ENCODE data around the gene RNASE12.
"Not testable (repeated sequence)": the region's sequence is repeated elsewhere in the genome, so short reads cannot be mapped to it uniquely, and the experiment has no call there.

The RNASE12 gene

DNA sequence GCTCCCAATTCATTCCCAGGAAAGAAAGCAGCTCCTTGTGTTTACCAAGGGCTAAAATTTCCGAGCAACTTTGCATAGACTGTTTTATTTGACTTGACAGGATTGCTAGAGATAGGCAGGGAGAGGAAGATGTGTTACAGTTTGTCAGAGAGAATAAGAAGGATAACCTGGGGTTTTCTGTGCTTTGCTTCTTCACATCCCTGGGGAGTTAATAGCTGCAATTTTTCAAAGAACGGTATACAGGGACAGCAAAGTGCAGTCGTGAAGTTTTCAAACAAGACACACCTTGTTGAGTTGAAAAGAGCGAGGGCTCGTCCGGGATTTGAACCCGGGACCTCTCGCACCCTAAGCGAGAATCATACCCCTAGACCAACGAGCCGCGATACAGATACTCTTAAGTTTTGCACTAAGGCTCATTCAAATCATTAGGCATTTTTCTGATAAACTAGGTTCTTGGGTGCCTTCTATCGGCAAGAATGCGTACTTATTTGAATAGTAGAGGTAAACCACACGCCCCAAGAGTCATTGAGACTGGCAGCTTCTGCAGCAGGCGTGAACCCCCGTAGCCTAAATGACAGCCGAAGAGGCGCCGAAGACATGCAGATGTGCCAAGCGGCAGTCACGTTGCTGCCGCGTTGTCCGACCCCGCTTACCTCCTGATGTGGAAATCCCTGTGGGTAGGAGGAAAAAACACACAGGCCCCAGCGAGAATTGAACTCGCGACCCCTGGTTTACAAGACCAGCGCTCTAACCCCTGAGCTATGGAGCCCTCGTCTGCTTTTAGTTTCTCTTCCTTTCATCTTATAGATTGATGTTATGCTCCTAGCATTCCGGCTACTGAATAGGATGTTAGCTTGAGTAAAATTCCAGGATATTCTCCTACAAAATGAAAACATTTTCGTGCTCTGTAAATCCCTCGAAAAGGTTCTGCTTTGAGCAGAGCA, 22.2 kb upstream of the RNASE12 start:
- DNase-seq: peak; percentile 90 to 93

DNA sequence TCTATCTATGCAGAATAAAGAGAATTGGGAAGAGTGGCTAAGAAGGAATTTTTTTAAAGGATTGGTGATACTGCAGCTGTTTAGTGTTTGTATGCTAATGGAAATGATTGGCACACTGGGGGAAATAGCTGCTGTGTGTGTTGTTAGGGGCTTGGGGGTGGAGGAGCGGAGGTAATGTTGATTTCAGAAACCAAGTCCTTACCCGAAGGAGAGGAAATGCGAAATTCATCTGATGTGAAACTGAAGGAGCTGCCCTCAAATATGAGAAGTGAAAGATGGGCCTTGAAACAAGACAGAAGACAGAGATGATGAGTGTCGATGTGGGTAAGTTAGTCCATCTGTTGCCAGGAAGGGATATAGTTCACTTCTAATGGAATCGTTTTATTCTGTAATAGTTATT, 21.2 kb upstream of the RNASE12 start:
- no peak for DNase-seq

DNA sequence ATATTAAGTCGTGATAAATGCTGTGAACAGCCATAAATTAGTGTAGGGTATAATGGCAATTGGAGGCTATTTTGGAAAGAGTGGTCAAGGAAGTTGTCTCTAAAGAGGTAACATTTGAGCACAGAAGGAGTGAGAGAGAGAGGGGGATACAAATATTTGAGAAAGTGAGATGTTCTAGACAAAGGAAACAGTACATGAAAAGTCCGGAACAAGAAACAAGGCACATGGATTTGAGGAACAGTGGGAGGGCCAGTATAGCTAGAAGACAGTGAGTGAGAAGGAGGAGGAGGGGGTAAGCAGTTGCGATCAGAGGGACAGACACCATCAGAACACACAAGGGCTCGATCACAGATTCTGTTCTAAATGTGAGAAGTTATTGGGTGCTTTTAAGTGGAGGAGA, 20.1 kb upstream of the RNASE12 start:
- DNase-seq: no peak

DNA sequence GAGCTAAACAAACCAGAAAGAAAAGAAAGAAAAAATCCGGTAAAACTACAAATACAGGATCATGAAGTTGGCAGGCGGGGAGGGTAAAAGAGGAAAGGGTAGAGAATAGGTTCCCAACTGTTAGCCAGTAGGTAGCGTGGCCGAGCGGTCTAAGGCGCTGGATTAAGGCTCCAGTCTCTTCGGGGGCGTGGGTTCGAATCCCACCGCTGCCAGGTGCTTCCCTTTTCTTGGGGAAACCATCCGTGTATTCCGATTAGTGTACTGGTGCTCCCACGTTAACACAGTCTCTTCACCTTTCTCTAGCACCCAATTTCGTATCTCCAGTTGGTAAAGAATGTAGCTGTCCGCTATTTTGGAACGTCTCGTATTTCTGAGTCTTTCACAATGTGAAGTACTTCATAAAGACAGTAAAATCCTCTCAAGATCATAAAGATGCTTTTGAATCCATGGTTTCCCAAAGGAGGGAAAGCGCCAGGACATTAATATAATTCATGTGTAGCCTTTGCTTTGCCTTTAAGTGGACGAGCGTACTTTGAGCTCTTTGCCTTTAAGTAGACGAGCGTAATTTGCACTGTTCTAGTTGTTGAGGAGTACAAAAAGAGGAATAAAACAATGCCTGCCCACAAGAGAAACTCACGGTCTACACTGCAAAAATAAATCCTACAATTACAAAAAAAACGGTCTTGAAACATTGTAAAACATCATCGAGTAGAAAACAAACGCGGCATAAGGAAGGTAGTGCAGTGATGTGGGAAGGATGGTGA, 19.0 kb upstream of the RNASE12 start:
- peak; percentile 83 to 85 for DNase-seq

DNA sequence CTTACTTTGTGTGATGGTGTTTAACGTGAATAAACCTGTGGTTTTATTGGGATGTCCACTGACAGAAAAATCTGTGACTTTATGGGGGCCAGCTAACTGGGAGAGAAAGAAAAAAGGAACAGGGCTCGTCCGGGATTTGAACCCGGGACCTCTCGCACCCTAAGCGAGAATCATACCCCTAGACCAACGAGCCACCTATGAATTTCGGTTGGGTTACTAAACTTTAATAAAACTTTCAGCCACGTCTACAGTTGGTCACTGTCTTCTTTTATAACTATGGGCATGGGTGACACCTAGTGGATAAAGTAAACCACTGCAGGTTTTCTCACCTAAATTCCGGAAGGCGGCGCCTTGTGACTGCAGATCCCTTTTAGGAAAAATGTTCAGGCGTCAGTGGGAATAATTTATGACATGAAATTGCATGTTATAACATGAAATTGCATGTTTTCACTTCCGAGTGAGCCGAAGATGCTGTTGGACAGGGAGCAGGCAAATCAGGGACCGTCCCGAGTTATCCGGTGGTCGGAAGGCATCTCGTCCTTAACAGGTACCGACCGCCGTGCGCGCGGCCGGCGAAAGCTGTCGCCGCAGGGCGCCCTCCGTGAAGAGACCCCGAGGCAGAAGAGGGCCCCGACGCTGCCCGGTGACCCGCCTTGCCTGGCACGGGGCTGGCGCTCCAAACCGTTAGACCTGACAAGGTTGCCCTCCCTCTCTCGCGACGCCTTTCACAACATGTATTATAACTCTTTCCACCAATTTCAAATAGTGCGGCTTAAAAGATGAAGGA, 18.2 kb upstream of the RNASE12 start:
- DNase-seq: peak; percentile 78 to 88

DNA sequence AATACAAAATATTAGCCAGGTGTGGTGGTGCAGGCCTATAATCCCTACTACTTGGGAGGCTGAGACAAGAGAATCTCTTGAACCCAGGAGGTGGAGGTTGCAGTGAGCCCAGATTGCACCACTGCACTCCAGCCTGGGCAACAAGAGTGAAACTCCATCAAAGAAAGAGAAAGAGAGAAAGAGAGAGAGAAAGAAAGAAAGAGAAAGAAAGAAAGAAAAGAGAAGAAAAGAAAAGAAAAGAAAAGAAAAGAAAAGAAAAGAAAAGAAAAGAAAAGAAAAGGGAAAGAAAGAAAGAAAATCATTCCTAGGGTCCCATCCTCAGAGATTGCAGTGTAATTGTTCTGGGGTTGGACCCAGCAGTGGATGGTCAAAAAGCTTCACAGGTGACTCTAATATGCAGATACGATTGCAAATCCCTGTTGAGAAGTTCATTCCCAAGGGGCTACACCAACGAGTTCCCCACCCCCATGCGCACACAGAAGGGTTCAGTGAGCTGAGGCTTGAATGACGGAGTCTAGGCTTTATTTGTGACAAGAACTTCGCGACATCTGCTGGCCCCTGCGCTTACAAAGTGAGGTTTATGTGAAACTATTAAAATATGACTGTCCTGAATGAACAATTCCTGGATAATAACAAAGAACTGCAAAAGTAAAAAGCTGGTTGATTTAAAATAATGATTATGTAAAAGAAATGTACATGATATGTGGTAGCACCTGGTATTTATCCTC, 17.4 kb upstream of the RNASE12 start:
- DNase-seq: no peak

DNA sequence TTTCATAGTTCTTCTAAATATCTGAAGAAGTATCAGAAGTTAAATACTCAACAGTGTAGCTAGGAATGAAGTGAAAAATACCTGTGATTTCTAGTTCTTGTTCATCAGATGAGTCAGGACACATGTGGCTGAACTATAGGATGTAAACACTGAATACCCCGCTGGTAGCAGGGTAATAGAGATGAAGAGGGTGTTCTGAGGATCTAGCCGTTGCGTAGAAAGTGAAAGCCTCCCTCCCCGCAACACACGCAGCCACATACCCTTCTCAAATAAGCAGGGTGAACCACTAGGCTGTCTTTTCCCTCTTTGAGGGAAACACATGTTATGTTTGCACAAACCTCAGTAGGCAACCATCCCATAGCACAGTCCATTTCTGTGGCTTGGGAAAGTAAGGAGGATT, 16.4 kb upstream of the RNASE12 start:
- DNase-seq: no peak

DNA sequence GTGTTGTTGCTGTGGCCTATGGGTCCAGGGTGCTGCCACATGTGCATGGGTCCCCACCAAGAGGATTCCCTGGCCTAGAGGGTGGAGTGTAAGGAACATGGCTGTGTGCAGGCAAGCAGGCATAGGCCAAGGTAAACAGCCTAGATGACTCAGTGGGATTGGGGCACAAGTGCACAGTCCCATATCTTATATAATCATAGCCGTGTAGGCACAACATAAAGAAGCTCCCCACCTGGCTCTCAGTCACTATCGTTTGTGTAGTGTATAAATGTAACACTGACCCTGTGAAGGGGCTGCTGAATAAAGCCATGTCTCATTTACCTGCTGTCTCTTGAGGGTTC, 15.7 kb upstream of the RNASE12 start:
- no peak for DNase-seq

DNA sequence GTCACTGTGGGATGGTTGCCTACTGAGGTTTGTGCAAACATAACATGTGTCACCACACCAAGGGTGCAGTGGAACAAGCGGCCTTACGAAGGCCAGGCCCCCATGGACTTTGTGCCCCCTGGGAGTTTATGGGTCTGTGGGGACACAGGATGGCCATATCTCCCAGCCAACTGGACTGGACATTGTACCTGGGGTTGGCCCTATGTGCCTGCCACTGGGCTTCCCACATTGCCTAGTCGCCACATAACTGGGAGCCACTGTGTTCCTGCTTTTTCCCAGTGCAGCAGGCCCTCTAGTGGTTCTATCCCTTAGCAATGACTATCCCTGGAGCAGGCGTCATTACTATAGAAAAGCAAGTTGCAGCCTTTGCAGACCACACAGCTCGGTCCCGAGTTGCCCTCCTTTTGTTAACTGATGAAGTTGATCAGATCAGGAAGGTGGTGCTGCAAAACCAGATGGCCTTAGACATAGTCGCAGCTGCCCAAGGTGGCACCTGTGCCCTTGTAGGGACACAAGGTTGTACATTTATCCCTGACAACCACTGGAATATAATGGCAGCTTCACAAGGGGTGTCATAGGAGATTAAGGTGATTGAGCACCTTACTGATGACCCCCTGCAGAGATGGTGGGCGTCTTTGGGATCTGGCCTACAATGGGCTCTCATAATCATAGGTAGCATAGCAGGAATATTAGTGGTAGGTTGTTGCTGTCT, 15.2 kb upstream of the RNASE12 start:
- no peak for DNase-seq

DNA sequence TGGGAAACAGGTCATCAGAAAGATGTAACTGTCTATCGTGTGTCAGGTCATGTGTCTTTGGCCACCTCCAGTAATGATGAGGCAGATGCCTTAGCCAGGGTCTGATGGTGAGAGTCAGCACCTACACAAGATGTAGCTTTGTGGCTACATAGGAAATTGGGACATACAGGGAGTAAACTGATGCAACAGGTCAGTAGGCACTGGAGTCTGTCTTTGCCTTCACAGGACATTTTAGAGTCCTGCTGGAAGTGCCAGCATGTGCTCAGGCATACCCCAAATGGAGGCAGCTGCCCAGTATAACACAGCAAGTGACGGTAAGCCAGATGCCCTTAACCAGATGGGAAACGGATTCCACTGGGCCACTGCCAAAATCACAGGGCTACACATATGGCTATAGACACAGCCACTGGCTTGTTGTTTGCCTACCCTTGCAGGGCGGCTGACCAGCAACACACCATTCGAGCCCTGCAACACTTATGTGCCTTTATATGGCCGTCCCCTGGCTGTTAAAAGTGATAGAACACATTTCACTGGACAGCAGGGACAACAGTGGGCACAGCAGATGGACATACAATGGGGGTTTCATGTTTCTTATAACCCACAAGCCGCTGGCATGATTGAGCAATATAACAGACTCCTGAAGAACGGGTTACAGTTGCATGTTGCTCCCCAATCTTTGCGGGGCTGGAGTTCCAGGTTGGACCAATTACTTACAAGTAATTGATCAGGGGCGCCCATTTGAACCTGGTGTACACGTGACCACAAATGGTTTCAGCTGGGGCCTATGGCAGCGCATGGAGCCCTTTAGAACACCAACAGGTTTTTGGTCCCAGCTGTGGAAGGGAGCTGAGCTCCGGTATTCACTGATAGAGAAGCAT, 12.9 kb upstream of the RNASE12 start:
- DNase-seq: no peak

DNA sequence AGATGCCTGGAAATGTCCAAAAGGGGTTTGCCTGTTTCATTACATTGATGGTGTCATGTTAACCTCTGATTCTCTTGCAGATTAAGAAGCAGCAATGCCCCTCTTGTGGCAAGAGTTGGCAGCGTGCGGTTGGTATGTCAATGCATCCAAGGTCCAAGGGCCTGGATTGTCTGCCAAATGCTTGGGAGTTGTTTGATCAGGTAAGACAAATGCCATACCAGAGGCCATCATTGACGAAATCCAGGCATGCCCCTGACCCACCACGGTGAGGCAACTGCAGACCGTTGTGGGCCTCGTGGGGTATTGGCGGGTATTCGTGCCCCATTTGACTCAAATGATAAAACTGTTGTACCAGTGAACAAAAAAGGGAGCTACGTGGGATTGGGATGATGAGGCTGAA, 11.4 kb upstream of the RNASE12 start:
- DNase-seq: no peak

DNA sequence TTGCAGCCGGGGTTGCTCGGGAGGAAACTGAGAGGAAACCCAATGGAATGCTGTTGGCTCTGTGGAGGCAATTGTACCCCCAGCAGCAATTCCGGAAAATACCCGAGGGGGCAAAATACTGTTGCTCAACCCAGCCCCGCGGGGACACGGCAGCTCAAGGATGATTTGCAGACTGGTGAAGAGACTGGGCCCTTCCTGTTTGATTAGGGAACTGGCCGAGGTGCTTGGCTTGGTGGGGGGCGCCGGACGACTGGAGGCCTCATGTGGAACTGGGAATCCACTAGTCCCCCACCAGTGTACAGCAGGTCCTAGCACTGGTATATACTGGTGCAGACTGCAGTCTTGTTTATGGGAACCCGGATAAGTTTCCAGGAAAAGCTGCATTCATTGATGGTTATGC, 10.3 kb upstream of the RNASE12 start:
- DNase-seq: no peak

DNA sequence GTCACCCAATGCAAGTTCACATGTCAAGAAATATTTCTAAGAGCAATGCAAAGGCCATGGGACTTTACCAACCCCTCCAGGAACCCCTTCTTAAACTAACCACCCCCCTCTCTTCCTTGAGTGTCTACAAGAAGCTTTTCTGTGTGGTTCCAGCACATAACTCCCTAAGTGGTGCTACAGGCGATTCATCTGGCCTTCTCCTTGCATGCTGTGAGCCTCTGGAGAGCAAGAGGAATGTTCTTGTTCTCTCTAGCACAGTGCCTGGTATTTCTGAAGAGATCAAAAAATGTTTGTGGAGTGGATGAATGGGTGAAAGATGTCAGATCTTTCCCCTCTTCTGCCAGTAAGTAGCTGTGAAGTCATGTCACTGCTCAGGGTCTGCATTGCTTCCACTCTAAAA, 5.9 kb upstream of the RNASE12 start:
- DNase-seq: no peak

DNA sequence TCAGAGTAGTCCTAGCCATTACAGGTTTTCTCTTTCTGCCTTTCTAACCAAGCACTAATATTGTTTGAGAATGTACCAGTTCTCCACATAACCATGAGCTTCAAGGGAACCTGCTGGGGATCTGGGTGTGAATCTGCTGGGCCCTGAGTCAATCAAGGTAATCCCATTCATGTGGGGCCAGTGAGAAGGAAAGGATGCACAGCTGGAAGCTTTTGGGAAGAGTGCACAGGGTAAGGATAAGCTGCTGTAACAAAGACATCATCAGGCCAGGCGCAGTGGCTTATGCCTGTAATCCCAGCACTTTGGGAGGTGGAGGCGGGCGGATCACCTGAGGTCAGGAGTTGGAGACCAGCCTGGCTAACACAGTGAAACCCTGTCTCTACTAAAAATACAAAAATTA, 4.5 kb upstream of the RNASE12 start:
- not testable (repeated sequence) for DNase-seq

DNA sequence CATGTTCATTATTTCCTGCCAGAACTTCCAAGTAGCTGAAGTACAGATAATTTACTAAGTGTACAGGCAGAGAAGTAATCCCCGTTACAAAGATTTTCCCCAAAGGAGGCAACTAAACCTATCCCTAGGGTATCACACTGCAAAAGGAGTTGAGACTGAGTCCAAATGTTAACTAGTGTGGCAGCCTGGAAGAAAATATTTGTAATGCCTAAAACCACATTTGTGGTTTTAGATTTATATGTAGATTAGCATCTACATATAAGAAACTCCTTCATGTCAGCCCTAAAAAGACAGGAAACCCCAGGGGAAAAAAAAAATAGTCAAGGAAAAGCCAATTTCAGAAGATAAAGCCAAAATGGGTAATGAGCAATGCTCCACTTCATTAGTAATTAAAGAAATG, 1.4 kb upstream of the RNASE12 start:
- DNase-seq: no peak

DNA sequence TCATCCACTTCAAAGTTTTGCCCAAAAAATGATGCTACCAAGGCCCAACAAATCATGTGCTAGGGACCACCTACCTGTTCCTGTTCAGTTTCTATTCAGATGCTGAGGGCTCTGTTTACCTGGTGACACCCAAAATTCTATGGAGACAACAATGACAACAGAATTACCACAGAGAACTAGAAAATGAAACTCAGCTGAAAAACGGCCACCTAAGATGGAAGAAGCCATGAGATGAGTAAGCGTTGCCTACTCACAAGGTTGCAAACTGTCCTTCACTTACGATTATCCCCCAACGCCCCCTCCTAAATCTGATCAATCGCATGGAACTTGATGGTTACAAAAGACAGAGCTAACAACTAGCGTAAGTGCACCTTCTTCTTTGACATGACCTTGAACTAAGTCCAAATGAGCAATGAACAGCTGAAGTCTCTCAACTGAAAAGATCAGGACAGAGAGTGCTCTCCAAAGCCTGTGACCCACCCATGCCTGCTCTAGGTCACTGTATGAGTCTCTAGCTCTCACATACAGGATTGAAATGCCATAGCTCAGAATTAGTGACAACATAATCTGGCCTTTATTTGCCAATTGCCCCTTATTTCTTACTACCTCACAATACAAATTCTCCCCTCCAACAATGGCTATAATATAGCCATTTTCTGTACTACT, 3.6 kb downstream of the RNASE12 start, which contains the start of gene RNASE11:
Gene RNASE11 (minus strand): TSS at position 513 of the 666 bp plus-strand sequence.
- DNase-seq: no peak

DNA sequence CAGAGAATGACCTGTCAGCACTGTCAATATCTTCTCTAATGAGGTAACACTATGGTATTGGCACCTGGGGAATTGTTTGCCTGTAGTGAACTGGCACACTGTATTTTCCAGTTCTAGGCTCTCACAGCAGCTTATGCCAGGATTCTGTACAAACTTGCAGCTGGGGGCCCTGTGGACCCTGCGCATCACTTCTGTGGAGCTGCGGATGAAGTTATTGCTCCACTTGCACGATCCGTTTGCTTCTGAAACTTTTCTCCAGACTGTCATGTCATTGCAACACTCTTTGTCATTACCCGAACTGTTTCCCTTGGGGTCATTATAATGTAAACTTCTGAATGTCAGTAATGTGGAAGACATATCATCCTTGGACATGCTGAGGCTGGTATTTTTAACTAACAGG, 7.3 kb downstream of the RNASE12 start:
- no peak for DNase-seq

DNA sequence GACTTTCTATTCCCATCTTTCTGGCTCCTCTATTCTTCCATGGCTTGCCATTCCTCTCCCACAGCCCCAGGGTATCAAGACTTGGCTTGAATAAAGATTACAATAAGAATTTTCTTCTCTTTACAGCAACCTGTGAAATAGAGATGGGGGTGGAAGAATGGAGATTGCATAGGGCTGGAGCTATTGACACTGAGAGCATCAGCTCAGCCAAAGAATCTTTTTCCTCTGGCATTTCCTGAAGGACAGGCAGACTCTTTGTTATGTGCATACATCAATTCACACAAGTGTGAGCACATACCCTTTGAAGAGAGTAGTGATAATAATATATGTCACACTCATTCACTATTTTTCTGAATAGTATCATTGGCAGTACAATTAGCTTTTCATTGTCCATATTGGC, 8.0 kb downstream of the RNASE12 start:
- no peak for DNase-seq

DNA sequence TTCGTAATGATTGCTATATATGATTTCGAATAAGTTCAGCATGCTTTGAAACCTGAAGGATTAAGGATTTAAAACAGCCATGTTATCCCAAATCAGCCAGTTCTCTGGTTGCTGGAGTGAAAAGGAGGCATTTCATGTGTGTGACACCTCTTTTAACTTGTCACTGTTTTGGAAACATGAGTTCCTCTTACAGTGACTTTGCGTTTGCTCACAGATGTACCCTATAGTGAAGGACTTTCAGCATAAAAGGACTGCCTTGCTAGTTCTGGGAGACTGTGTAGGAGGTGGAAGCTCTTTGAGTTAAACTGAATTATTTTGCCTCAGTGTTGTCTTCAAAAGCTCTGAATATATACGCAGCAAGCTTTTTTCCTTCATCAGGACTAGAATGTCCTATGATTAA, 10.9 kb downstream of the RNASE12 start:
- no peak for DNase-seq

DNA sequence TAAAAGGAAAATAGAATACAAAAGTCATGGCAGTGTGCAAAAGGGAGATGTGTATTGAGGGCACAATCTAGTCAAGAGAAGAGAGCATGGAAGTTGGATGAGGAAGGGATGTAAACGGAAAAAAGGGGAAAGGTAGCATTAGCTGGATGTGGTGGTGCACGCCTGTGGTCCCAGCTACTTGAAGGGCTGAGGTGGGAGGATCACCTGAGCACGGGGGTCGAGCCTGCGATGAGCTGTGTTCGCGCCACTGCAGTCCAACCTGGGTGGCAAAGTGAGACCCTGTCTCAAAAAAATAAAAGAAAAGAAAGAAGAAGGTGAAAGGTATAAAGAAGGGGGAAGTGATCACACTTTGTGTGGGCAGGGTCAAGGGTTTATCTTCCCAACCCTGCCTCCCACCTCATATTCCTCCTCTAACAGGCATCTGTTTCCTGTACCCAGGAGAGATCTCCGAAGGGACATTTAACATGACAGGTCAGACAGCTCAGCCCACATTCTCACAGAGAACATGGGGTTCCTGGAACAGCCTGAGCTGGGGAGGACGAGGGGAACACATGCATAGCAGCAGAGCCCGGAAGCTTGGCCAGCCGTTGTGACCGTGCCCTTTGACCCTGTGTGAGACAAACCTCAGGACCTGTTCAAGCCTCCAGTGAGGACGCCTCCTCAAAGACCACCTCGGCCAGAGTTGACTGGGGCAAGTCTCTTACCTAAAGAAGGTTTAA, 12.2 kb downstream of the RNASE12 start:
- no peak for DNase-seq

Measured in CD4-positive, alpha-beta T cell treated with Interleukin-4 for 1 hour (primary cell).